Measurements from ENCODE around the gene LCN12.

The LCN12 gene, protein sequence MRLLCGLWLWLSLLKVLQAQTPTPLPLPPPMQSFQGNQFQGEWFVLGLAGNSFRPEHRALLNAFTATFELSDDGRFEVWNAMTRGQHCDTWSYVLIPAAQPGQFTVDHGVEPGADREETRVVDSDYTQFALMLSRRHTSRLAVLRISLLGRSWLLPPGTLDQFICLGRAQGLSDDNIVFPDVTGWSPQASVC

DNA sequence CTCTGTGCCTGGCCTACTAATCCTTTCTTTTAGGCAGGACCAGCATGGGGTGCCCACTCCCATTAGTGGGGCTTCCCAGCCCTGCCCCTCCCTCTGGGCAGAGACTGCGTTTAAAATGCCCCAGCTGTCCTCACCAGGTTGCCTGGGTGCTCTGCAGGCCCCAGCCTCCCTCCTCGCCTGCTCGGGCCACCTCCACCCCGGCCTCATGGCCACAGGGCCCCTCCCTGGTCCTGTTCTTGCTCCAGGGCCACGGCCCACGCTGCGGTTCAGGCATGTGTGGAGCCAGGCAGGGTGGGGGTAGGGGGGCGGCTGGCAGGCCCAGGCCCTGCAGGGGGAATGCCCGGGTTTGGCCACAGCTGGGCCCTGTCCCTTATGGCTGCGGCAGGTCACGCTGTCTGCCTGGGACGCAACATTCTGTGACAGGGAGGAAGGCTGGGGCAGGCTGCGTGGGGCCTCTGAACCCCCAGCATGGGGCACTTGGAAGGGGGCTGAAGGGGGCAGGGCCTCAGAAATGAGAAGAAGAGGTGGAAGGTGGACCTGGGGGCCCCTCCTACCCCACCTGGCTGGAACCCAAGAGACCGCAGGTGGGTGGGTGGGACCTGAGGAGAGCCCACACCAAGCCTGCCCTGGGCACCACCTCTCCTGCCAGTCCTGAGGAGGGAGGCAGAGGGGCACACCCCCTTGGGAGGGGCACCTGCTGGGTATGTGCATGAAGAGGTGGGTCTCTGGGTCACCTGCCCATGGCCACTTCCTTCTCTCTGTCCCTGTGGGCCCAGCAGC lies at the start of gene LCN12:
Gene LCN12, plus strand, starts transcription at position 733 of the 780 bp plus-strand sequence. CDS start 55 bp downstream, outside the sequence.
- DNase-seq, result no peak

DNA sequence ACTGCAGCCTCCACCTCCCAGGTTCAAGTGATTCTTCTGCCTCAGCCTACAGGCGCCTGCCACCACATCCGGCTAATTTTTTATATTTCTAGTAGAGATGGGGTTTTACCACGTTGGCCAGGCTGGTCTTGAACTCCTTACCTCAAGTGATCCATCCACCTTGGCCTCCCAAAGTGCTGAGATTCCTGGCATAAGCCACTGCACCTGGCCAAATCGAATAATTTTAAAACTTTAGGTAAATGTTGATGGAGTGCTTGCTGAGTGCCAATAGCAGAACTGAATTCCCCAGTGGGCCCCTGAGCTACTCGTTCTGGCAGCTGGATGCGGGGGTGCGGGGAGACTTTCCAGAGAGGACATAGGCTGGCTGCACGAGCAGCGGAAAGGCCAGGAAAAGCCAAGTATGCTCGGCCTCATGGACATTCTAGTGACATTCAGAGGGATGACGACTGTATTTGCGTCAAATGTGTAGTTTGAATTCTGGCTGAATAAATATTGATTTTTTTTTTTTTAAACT lies 49.0 kb upstream of the LCN12 start:
- no peak for DNase-seq

DNA sequence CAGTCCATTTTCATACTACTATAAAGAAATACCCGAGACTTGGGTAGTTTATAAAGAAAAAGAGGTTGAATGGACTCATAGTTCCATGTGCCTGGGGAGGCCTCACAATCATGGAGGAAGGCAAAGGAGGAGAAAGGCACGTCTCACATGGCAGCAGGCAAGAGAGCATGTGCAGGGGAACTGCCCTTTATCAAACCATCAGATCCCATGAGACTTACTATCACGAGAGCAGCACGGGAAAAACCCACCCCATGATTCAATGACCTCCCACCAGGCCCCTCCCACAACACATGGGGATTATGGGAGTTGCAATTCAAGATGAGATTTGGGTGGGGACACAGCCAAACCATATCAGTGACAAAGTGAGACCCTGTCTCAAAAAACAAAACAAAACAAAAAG lies 45.8 kb upstream of the LCN12 start:
- no peak for DNase-seq

DNA sequence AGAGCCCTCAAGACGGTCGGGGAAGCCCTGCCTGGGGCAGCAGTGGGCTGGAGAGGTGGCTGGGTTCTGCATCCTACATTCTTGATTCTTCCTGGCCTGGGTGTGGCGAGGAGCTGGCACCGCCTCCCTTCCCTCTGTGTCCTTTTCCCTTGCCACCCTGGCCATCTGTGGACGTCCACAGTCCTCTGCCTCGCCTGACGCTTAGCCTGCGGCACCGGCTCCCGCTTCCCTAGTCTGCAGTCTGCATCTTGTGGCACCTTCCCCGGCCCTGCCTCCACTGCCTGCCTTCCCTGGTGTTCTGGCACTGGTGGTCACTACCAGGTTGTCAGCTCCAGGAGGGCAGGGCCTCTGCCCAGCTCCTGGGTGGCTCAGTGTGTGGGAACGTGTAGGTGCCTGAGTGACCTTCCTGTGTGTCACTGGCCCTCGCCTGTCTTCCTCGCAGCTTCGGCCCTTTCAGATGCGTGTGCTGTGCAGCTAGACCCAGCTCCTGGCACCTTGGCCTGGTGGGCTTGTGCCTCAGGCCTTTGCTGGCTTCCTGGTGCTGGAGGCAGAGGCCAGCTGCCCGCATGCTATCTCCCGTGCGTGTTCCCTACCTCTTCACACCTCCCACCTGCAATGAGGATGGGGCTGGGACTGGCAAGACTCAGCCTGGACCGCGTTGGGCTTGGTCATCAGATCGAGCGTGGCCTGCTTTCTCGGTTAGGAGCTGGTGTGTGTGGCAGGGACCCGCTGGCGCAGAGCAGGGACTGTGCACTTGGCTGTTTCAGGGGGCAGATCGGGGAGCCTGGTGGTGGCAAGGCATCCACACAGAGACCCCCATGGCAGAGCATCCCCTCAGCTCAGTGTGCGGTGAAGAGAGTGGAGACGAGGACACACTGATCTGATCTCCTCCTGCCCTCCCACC lies 44.8 kb upstream of the LCN12 start:
- no peak for DNase-seq

DNA sequence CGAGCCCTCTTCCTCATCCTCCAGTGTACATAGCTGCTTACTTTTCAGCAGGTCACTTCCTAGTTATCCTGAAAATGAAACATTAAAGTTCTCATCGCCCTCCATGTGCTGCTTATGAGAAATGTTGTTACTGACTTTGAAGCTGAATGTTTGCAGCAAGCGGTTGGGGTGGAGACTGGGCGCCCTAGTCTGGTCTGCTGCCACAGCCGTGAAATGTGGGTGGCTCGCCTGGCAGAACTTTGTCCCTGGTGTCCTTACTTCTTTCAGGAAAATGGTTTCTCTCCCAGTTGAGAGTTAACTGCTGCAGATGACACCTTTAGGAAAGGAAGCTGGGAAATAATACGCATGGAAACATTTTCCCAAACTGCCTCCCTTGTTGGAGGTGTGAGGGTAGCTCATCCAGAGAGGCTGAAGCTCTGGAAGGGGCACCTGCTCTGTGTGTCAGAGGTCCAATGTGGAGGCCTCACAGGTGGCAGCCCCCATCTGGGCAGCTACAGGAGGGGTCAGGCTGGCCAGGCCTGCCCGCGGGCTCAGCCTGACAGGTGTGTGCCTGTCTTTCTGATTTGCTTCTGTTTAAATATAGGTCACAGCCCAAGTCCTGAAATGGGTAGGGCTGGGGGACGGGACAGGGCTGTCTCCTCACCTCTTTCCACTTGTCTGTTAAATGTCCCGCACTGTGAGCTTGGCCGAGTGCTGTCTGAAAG lies 41.7 kb upstream of the LCN12 start:
- DNase-seq, result no peak

DNA sequence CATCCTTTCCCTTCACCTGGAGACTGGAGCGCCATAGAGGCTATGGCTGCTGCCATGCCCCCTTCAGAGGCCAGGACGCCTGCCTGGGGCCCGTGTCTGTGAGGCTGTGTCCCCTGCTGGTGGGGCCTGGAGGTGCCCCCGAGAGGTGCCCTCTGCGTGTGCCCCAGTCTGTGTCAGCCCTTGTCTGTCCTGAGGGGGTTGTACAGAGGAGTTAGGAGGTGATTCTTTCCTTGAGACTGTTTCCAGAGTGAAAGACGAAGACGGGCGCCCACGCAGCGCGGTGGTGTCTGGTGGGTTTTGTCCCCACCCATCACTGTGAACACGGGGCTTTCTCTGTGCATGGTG lies 41.2 kb upstream of the LCN12 start:
- no peak for DNase-seq

DNA sequence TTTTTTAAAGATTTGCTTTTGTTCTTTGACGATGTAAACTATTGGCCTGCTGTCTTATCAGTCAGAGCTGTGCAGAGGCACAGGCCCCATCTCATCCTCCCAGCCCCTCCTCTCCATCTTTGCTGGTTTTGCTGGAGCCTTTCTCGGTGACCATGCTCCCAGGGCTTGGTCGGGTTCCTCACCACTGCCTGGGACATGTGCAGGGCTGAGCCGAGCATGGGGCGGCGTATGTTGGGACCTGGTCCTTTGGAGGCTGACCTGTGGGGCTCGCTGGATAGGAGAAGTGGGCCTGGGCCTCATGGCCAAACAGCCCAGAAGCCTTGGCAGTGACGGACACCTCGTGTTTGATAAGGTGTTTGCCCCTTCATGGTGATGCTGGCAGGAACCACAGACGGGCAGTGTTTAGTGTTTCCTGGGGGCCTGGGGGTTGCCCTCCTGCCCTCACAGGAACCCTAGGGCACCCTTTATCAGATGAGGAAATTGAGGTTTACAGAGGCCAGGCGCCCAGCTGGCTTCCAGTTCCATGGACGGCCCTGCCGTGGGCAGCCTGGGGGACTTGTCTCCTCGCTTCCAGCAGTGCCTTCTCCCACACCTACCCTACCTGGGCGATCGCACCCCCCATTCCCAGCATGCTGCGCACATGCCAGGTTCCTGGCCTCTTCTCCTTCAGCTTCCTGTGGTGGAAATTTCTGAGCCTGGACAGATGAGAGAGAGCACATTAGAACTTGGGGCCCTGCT lies 38.2 kb upstream of the LCN12 start:
- no peak for DNase-seq

DNA sequence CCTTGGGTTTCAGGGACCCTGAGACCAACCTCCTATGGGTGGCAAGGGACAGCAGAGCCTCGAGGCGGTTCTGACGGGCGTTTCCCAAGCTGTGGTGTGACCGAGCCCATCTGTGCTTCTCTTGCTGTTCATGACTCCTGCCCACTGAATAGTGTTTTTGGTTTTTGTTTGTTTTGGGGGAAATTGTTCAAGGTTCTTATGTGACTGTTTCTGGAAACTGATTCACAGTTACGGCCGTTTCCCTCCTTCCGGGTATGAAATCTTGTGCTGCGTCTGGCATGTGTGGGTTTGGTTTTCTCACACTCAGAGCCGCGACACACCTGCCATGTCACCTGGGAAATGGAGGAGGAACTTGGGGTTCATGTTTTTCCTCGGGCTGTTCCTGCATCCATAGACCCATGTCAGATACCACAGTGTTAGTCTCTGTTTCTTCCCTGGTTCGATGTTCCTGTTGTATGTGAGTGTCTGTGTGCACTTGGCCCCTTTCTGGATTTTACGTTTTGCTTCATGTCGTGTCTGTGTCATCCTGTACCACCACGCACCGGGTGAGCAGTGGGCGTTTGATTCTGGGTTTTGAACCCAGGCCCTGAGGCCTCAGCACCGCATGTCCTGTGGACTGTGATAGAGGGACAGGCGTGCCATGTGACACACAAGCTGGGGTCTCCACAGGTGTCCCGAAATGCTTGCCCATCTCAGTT lies 36.3 kb upstream of the LCN12 start:
- DNase-seq, result no peak

DNA sequence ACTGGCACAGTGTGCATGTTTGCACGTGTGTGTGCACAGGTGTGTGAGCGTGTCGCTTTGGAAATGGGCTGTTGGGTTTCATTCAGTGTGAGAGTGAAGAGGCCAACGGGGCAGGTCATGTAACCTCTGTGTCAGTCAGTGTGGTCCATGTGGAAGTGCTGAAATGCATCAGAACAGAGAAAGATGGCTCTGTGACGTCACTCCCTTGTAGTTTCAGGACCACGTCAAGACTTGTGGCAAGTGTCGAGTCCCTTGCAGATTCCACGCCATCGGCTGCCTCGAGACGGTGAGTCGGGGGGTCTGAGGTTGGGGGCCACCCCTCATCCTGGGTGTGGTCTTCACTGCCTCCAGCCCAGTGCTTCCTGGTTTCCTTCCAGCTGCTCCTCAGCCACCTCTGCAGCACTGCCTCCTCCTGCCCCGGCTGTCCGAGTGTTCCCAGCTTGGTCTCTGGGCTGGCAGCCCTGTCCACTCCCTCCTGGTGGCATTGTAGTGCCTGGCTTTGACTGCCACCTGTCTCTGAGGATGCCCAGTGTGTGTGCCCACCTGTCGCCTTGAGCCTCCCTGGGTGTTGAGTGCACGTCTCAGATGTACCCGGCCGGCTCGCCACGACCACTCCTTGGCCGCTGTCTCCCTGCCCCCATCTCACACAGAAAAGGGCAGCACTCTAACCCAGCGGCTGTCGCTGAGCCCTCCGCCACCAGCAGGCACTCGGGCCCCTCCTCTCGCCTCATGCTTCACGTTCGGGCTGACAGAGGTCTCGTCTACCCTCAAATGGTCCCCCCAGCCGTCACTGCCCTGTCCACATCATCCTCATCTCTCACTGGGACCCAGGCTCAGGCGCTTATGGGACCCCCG lies 35.5 kb upstream of the LCN12 start:
- DNase-seq, result no peak

DNA sequence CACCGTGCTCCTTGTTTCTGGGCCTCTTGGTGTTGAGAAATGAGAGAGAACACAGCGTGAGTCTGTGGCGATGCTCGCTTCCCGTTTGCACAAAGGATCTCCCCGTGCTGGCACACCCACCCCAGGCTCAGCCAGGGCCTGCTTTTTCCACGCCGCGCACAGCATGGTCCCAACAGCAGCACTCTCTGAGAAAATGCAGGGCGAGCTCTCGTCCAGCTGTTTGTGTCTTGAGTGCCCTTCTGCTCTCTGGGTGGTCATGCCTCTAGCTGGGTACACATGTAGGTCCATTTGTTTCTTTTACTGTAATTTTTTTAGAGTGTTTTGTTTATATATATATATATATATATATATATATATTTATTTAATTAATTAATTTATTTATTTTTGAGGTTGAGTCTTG lies 34.2 kb upstream of the LCN12 start:
- DNase-seq, result no peak

DNA sequence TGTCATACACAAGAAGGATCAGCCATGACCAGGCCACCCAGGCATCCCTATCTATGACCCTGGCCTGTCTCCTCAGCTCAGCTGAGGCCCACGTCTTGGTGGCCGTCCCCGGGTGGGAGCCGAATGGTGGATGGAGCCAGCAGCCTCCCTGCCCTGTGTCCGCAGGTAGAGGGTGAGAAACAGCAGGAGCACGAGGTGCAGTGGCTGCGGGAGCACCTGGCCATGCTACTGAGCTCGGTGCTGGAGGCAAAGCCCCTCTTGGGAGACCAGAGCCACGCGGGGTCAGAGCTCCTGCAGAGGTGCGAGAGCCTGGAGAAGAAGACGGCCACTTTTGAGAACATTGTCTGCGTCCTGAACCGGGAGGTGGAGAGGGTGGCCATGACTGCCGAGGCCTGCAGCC lies 32.0 kb upstream of the LCN12 start:
- no peak for DNase-seq

DNA sequence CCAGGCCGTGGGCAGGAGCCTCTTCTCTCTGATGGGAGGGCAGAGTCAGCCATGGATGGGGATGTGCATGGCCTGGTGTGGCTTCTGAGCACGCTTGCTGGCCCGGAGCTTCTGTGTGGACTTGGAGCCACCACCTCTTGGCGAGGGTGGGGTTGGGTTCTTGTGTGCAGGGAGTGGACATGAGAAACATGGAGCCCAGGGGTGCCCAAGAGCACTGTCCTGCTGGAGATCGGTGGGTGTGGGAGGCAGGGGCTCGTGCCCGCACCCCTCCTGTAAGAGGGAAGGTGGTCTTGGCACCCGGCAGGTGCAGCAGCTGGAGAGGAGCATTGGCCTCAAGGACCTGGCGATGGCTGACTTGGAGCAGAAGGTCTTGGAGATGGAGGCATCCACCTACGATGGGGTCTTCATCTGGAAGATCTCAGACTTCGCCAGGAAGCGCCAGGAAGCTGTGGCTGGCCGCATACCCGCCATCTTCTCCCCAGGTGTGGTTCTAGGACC lies 31.3 kb upstream of the LCN12 start:
- DNase-seq, result no peak

DNA sequence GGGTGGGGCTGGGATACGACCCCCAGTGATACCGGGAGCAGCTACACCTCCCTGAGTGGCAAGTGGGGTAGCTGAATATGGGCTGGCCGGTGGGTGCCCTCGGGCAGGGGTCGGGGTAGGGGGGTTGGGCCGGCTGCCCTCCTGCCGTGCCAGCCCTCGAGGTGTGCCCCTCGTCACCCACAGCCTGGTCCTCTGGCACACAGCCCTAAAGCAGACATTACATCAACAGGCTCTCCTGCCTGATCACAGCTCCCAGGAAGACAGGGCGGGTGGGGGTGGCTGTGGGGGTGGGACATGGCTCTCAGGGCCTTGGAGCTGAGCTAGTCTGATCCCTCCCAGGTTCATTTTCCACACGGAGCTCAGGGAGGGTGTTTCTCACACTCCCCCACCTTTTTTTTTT lies 30.8 kb upstream of the LCN12 start:
- DNase-seq, result no peak

DNA sequence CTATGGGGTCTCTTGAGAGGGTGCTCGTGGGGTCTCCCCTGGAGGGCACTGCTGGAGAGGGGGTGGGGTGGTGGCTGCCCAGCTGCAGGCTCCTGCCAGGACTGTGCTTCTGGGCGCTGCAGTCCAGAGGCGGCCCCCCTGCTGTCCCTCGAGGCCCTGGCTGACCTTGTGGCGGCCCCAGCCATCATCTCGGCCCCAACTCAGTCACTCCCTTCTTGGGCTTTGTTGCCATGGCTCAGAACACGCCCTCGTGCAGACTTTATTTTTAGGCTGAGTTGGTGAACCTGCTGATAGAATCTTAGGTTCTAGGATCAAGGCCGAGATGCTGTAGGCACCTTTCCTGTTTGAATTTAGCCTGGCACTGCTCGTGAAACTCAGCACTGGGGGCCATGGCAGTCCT lies 30.4 kb upstream of the LCN12 start:
- no peak for DNase-seq

DNA sequence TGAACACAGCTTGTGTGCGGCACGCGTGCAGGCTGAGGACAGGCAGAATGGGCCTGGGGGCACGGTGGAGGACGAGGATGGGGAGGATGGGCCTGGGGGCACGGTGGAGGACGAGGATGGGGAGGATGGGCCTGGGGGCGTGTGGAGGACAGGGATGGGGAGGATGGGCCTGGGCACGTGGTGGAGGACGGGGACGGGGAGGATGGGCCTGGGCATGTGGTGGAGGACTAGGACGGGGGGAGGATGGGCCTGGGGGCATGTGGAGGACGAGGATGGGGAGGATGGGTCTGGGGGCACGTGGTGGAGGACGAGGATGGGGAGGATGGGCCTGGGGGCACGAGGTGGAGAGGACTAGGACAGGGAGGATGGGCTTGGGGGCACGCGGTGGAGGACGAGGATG lies 29.5 kb upstream of the LCN12 start:
- no peak for DNase-seq

DNA sequence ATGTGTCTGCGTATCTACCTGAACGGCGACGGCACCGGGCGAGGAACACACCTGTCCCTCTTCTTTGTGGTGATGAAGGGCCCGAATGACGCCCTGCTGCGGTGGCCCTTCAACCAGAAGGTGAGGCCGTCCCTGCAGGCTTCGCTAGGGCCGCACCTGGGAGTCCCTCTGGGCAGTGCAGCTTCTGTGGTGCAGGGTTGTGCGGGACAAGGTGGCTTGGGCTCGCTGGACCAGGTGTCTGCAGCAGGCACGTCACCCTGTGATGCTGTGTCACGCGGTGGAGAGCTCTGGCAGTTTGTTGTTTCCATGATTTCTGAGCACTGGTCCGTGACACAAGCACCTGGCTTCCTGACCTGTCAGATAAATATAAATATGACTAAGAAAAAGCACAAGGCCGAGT lies 28.2 kb upstream of the LCN12 start:
- no peak for DNase-seq

DNA sequence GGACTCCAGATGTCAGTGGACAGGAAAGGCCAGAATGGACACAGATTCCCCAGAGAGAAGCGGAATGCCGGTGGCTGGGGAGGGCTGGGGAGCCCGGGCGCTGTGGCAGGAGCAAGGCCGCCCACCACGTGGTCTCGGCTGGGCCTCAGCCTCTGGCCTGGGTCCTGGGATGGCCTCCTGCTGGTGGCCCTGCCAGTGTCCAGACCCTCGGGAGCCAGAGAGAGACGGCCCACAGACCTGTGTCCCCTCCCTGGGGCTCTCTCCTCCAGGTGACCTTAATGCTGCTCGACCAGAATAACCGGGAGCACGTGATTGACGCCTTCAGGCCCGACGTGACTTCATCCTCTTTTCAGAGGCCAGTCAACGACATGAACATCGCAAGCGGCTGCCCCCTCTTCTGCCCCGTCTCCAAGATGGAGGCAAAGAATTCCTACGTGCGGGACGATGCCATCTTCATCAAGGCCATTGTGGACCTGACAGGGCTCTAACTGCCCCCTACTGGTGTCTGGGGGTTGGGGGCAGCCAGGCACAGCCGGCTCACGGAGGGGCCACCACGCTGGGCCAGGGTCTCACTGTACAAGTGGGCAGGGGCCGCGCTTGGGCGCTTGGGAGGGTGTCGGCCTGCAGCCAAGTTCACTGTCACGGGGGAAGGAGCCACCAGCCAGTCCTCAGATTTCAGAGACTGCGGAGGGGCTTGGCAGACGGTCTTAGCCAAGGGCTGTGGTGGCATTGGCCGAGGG lies 26.5 kb upstream of the LCN12 start:
- DNase-seq, result no peak

DNA sequence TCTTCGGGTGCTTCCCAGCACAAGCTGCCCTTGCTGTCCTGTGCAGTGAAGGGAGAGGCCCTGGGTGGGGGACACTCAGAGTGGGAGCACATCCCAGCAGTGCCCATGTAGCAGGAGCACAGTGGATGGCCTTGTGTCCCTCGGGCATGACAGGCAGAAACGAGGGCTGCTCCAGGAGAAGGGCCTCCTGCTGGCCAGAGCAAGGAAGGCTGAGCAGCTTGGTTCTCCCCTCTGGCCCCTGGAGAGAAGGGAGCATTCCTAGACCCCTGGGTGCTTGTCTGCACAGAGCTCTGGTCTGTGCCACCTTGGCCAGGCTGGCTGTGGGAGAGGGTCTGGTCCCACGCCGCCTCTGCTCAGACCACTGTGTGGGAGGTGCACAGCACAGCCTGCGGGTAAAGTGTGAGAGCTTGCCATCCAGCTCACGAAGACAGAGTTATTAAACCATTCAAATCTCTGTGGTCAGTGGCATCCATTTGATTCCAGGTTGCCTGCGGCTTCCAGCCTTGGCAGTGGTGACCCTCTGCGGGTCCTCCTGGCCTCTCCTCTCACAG lies 25.8 kb upstream of the LCN12 start:
- no peak for DNase-seq

DNA sequence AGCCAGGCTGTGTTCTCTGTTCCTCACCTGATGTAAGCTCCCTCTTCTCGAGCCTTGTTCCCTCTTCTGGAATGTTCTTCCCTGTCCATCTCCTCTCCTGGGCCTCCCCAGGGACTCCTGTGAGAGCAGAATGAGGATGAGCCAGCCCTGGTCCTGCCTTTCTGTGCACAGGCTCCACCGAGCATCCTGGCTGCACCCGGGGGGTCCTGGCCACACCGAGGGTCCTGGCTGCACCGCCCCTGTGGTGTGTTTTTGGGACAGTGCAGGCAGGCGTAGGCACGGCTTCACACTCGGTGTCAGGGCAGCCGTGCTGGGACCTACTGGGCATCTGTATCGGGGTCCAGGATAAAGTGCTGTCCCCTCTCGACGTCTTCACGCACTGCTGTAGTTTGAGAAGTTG lies 25.3 kb upstream of the LCN12 start:
- DNase-seq, result no peak
